CD4-positive, alpha-beta T cell treated with Interleukin-2 at 100 ng/mL for 4 hours (primary cell): Measurements from ENCODE around the gene MYOZ1.
"Not testable (repeated sequence)": the region's sequence is repeated elsewhere in the genome, so short reads cannot be mapped to it uniquely, and the experiment has no call there.

Experiments
- DNase-seq: peaks from one replicate; pipeline ENCODE4 v3.0.0-alpha.2; 2020; ENCODE audit warnings: low spot score

The MYOZ1 gene, protein sequence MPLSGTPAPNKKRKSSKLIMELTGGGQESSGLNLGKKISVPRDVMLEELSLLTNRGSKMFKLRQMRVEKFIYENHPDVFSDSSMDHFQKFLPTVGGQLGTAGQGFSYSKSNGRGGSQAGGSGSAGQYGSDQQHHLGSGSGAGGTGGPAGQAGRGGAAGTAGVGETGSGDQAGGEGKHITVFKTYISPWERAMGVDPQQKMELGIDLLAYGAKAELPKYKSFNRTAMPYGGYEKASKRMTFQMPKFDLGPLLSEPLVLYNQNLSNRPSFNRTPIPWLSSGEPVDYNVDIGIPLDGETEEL

DNA sequence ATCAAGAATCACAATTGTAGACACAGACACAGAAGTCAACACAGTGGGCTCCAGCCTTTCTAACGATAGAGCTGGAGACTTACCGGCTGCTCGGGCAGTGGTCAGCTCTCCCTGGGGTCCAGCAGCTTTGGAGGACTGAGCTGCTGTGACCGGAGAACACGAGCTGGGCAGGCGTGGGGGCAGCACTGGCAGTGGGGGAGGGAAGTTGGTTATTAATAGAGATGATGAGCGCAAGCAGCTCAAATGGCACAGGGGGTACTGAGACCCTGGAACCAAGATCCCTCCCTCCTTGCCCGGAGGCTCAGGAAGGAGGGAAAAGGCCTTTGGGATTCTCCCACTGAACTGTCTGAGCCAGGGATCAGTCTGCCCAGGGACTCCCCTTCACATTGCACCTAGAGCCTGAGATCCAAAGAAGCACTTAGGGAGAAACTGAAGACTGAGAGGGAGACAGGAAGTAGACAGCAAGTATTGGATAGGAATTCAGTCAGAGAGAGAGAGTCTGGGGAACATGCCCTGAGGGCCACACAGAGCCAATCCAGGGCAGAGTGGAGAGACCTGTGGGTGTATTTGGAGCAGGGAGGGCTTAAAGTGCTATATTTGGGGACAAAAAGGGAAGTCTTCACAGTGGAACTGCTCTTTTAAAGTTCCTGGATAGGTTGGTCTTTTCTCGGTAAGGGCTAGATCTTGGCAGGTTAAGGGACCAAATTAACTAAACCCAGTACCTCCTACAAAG lies at the start of gene MYOZ1:
Gene MYOZ1, minus strand, starts transcription at position 147 of the 733 bp plus-strand sequence. CDS start 1,457 bp downstream, outside the sequence.
- DNase-seq = no peak

DNA sequence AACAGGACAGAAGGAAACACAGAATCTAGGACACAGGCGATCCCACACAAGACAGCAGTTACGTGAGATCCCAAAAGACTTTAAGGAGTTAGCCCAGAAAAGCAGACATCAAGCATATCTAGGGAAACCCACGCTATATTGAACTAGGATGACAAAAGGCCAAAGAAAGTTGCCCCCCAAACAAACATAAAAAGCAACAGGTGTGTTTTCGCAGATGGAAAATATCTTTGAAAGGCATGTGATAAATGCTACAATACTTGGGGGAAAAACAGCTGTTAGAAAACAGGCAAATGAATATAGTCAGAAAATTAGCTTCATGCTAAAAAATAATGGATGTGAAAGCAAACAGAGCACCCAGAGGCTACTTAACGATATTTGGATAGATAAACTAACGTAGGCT lies 49.5 kb upstream of the MYOZ1 start:
- not testable (repeated sequence) for DNase-seq

DNA sequence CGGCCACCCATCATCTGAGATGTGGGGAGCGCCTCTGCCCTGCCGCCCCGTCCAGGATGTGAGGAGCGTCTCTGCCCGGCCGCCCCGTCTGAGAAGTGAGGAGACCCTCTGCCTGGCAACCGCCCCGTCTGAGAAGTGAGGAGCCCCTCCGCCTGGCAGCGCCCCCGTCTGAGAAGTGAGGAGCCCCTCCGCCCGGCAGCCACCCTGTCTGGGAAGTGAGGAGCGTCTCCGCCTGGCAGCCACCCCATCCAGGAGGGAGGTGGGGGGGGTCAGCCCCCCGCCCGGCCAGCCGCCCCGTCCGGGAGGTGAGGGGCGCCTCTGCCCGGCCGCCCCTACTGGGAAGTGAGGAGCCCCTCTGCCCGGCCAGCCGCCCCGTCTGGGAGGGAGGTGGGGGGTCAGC lies 48.3 kb upstream of the MYOZ1 start:
- DNase-seq = not testable (repeated sequence)

DNA sequence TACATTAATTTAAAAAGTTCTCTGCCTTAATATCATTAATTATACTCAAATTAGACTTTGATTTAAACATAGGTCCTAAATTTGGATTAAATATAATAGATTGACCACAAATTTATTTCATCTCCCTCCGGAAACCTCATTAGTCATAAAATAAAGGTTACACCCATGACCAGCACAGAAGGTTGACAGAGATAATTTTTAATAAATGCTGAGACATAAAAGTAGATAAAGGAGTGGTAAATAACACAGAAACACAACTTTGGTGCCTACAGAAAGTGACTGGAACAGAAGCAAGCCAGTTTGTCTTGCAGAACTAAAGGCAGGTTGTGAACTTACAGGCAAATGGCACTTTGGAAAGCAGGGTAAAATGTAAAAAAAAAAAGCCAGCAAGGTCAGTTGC lies 46.4 kb upstream of the MYOZ1 start:
- DNase-seq = not testable (repeated sequence)

DNA sequence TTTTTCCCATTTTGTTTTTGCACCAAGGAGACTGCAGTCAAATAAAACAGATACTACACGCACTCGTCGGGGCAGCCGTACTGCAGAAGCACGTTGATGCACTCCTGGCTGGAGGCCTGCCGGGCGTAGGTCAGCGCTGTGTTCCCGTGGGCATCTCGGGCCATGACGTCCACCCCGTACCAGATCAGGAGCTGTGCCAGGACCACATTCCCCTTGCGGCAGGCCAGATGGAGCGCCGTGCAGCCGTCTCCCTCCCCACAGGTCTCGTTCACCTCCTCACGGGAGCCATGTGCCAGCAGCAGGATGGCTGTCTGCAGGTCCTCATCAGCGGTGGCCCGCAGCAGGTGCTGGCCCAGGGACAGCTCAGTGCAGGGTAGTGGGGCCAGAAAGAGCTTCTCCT lies 33.3 kb upstream of the MYOZ1 start:
- not testable (repeated sequence) for DNase-seq

DNA sequence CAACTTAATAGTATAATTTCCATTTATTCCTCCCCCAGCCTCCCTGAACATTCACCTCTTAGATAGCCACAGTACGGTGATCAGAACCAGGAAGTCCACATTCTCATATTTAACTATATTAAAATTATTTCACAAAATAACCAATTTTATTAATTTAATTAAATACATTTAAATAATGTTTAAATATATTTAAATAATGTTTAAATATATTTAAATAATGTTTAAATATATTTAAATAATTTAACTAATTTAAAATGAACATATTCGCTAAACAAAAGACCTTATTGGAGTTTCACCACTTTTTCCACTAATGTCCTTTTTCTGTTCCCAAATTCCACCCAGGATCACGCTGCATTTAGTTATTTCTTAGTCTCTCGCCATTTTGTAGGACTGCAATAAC lies 27.1 kb upstream of the MYOZ1 start:
- not testable (repeated sequence) for DNase-seq

DNA sequence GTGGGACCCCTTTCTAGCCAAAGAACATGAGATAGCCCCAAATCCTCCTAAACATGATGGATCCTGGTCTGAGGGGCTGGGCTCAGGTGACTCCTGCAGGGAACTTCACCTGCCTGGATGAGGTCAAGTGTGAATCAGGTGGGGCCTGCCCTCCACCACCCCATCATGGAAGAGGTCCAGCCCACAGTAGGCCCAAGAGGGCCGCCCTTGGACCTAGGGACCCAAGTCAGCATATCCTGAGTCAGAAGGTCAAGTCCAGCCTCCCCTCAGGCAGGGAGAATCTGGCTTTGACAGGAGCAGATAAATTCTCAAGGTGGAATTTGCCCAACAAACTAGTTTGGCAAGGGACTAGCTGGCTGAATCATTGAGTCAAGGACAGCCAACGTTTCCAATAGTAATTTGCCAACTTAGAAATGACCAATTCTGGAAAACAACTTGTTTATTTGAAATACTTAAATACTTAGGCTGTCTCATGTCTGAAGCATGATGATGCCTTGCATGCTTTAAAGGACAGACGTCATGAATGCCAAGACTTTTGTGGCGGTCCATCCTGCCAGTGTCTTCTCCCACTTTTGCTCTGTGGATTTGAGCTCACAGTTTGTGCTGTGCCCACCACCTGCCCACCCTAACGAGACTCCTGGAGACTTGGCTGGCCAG lies 25.0 kb upstream of the MYOZ1 start:
- DNase-seq = not testable (repeated sequence)

DNA sequence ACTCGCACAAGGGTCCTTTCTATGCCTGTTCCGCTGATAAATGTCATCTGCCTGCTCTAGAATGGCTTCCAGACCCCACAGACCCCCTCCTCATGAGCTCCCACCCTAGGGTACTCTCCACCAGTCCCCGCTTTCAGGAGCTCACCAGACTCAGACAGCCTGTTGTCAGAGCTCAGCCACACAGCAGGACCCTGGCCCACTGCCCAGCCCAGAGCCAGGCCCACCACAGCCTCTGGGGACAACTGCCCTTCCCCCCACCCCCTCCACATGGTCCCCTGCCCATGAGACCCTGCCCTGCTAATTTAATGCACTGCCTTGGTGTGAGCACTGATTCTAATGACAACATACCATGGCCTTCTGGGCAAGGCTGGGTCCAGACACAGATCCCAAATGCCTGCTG lies 24.3 kb upstream of the MYOZ1 start:
- not testable (repeated sequence) for DNase-seq

DNA sequence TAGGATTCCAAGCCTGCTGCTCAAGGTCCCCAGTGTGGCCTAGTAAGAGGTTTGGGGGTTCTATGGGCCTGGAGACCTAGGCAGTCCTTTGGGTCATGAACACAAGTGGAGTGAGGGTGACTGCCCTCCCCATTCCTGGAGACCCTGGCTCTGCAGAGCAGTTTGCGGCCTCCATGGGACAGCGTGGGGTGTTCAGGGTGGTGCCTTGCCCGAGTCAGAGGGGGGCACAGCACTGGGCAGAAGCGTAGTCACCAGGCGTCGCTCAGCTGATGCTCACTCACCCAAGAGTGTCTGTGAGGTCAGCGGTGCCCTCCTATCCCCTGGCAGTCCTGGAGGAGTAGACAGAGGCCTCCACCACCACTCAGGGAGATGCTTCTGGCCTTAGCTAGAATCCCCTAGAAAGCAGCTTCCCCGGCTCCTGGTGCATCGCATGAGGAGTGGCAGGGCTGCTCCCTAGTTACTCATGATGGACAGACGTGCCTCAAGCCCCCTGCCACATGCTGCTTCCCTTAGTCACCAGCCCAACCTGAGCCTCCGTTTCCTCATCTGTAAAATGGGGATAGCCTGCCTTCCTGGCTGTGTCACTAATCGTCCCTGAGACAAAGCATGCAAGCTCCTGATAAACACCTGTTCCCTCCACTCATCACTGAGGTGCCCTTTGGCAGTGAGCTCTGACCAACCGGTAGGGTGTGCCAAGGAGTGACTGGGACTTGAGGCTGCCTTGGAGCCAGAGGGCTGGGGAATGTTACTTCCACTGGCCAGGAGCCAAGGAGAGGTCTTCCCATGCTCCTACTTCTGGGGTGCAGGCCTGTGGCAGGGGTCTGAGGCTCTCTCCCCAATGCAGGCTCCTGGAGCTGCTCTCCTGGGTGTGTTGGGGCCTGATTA lies 23.1 kb upstream of the MYOZ1 start:
- DNase-seq = not testable (repeated sequence)

DNA sequence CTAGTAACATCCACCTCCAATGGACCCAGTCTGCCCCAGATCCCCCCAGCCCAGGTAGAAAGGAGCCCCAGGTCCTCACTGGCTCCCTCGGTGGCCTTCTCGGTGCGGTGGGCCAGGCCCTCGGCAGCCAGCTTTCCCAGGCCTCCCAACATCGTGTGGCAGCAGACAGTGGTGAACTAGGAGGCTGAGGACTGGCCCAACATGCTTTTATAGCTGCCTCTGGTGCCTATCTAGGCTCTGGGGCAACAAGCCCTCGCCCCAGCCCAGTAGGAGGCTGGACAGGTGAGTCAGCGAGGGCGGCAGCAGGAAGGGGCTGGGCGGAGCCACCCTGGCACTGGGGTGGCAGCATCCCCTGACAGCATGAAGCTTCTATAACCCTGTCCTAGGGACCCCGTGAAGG lies 22.3 kb upstream of the MYOZ1 start:
- not testable (repeated sequence) for DNase-seq

DNA sequence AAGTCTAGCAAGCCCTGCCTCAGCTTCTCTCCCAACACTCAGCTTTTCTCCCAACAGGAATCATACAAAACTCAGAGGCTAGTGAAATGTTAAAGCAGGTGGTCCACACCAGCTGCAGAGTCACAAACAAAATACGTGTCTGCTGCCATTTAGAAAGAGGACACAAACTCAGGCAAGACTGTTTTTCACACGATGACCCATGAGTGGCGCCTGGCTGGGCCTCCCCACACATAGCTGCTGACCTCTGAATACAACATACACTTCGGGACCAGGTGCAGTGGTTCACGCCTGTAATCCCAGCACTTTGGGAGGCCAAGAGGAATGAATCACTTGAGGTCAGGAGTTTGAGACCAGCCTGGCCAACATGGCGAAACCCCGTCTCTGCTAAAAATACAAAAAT lies 21.4 kb upstream of the MYOZ1 start:
- not testable (repeated sequence) for DNase-seq

DNA sequence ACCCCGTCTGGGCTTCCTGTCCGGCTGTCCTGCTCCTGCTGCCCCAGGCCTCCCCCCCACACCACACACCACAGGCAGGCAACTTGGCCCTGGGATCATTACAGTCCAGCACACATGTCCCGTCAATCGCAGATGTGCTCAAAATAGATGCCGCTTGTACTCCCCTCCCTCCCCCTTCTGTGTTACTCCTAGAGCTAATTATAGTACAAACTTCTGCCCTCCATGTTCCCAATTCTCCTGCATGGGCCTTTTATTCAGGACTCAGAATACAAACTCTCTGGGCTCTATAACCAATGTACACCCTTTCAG lies 14.7 kb upstream of the MYOZ1 start, which contains the start of gene SYNPO2L:
Gene SYNPO2L, minus strand, starts transcription at position 40 of the 309 bp plus-strand sequence. CDS start 107 bp downstream, outside the sequence.
- DNase-seq = no peak

DNA sequence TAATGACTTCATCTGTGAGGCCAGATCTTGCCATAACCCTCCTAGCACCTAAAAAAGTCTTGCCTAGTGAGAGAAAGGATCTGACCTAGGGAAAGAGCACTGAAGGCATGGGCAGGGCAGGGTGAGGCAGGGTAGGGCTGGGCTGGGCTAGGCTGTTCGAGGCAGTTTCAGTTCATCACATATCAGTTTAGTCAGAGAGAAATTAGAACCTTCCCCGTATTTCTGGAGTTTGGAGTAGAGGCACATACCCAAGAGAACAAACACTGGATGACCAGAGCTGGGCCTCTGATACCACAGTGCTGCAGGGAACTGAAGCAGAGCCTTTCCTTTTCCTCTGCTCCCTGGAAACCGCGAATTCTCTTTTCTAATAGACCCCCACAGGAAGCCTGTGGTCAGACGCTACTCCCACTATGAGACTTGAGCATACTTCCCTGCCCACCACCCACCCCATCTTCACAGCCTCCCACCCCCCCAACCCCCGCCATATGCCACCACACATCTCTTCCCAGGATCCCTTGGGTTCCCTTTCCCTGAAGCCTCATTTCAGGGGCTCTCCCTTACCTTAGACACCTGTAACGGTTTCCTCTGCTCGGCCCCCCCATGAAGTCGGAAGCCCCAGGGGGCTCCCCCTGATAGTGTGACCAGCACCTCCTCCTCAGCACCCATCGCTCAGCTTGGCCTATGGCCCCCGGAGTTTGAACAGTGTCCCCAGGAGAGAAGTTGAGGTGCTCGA lies 14.1 kb upstream of the MYOZ1 start:
- DNase-seq = no peak

DNA sequence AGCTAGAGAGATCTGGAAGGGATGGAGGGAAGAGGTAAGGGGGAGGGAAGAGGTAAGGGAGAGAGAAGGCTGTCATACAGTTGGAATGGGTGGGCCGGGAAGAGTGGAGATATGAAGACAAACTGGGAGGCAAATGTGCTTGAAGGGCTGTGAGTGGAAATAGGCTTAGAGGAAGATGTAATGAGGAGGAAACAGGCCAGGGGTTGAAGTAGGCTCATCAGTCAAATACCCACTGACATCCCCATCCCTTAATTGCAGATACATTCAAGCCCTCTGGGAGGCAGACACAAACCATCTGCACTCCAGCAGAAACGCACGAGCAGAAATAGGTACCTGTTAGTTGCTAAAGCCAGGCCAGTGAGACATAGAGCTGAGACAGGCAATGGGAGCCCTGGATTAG lies 12.4 kb upstream of the MYOZ1 start:
- DNase-seq = no peak

DNA sequence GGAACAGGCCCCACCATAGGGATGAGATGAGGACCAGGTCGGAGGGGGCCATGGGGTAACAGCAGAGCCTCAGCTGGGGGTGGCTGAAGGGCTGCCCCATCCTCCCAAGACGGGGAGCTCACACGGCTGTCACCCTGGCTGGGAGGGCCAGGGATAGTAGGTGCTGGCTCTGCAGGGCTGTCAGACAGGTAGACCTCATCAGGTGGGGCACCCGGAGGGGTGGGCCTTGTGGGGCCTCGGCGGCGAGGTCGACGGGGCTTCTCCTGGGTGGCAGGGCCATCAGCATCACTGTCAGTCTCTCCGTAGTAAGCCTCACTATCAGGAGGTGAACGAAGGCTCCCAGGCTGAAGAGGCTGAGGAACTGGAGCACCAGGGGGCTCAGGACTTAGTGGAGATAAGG lies 11.9 kb upstream of the MYOZ1 start:
- no peak for DNase-seq

DNA sequence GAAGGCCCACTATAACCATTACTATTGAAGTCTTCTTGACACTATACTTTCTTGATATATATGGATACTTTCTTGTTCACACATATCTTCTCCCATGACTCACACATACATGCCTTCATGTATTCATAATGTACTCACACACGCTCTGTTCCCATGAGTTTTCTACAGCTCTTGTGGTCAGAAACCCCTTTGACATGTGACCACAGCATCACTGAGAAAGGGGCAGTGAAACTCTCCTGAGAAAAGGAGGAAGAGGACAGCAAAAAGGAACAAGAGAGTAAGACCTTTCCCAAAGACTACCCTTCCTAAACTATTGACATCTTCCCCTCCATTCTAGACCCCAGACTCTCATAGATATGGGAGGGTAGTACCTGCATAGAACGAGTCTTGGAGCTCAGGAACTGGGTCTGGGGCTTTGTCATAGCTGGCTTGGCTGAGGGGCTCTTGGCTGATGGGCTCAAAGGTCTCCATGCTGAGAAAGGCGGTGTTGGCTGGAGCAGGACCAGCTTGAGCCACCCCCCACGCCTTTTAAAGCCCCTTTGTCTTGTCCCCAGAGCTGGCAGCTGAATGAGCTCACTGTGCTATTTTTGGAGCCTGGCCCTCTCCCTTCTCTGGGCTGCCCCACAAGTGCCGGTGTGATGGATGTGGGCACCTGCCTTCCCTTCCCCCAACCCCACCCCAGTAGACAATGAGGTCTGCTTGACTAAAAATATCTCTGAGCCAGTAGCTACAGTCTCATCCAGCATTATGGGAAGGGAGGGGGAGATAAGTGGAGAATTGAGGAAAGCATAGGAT lies 9.5 kb upstream of the MYOZ1 start:
- no peak for DNase-seq

DNA sequence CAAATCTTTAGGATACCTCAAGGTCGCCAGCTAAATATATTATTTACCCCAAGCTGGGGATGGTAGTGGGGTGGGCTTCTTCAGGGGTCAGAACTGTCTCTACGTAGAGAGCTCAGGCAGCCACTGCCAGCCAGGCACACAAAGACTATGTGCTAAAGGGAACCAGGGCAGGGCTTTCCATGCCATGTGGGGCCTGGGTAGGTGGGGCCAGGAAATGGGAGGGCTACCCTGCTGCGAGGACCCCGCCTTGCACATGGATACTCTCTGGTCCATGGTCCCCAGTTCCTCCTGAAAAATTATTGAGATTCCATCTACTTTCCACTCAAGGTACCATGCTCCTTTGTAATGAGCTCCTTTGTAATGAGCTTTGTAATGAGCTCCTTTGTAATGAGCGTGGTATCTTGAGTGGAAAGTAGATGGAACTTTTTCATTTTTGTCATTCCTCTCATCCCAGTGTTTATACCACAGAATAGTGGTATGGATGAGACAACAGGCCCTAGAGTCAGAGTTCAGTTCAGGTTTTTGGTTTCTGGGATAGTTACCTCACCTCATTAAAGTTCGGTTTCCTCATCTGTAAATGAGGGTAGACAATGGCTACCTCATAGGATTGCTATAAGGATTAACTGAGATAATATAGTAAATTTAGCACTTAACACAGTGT lies 8.7 kb upstream of the MYOZ1 start:
- DNase-seq = no peak

DNA sequence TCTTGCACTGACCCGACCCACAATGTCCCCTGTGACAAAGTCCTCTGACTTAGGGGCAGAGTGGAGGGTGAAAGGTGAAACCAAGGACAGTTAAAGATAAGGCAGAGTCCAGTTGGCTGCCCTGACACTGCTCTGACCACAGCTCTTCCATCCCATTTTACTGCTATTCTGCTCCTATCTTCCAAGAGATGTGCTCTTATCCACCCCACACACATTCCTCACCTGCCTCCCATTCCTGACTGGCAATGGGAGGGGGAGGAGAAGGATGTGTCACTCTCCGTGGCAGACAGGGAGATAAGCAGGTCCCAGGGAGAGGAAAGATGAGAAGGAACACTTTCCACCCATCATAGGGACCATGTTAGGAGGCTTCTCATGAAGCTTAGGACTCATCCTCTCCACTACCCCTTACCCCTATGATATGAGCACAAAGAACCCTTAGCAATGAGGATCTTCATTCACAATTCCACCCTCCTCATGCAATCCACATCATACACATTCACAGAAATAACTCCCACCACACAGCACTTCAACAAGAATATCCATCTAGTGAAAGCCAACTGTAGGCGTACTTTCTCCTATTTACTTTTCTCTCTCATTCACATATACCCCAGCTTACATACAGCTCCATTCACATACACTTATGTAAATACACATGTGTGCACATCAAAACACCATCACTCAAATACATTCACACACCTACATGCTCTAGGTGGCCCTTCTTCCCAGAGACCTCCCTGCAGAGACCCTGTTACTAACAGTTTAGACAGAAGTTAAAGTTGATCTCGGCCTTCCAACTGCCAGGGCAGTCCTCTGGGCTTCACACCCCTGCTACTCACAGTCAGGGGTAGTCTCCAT lies 7.9 kb upstream of the MYOZ1 start:
- DNase-seq = no peak
